ENCODE results near the gene CA7. TPM values are rescaled to one million over a fixed set of nuclear protein-coding genes. Genes with fewer than 3 reads are reported as not detected.

The CA7 gene
- total RNA-seq, 1 experiment from 2014 or later = not detected

DNA sequence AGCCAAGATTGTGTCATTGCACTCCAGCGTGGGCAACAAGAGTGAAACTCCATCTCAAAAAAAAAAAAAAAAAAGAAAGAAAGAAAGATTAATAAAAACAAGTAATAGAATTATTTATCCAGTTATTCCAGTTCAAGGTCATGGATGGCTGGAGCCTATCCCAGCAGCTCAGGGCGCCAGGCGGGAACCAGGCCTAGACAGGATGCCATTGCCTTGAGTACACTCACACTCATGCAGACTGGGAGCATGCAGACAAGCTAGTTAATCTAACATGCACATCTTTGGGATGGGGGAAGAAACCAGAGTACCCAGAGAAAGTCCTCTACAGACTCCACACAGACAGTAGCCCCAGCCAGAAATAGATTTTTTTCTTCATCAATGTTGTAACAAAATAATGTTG lies 54.0 kb downstream of the CA7 start:
- DNase-seq (ENCODE audit: low spot score) = no peak

GRCh38 chr16:66898933-66899309 lies 54.7 kb downstream of the CA7 start:
- no peak for DNase-seq (ENCODE audit: low spot score)

DNA sequence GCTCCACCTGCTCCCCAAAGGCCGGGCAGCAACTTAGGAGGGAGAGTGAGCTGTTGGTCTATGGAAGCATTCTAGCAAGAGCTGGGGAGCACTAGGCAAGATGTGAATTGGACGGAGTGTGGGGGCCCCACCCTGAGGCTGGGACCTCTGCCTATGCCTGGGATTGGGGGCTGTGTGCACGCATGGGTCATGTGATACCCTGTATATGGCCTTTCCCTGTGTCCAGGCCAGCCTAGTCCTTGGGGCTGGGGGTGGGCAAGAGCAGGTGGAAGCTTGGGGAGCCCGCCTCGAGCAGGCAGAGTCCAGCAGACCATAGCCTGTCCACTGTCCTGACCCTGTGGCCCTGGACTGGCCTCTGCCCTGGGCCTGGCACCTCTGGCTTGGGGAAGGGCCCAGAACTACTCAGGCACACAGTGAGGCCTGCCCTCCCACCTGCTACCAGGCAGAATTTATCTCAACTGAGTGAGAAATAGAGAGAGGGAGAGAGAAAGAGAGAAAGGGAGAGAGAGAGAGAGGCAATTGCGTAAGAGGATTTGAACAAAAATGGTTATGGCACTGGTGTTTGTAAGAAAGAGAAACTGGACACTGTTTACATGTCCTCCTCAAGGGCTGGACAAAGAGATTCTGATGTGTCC lies 55.2 kb downstream of the CA7 start:
- DNase-seq (ENCODE audit: low spot score) = no peak

DNA sequence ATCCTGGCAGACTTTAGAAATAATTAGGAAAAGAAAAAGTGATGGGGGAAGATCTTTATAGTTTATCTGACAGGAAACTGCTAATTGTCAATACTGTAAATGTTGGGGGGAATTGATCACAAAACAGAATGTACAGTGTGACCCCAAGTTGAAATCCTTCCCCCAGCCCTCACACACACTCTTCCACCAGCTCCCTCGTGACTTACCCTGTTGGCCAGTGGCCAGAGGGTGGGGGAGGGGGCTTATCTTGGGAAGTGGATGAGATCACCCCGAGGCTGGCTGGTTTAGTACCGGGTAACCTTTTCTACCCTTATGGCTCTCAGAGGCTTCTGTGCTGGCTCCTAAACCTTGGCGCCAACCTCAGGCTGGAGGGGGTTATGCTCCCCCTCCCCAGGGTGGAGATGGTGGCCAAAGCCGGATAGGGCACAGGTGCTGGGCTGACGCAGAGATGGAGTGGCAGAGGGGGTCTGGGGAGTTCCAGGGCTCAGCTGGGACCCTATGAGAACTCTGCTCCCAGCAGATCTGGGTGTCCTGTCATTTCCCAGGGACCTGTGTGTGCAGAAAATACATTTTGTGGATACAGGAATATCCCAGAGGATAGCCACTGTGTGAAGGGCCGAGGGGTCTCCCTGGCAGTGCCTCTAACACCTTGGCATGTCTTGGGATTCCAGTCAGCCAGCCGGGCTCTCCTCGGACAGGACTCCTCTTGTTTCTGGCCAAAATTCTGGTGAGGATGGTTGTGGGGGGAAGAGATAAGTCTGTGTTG lies 55.9 kb downstream of the CA7 start:
- peak; percentile 75 for DNase-seq (ENCODE audit: low spot score)

- DNase-seq (ENCODE audit: low spot score) = no peak
Measured at GRCh38 chr16:66900721-66901441, 56.7 kb downstream of the CA7 start.

DNA sequence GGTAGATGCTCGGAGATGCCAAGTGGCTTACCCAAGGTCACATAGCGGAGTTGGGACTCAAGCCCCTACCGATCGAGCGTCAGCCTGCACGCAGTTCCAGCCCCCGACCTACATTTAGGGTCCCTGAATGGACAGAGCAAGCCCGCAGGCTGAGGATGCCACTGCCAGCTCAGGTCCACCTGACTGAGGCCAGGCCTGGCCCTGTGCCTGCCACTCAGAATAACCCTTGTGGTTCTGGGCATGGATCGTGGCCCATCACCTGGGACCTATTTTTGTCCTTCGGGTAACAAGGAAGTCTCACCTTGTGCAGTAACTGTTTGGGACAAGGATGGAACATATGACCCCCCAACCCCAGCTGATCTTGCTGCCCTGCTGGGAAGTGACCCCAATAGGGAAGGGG lies 57.4 kb downstream of the CA7 start:
- DNase-seq (ENCODE audit: low spot score) = no peak

DNA sequence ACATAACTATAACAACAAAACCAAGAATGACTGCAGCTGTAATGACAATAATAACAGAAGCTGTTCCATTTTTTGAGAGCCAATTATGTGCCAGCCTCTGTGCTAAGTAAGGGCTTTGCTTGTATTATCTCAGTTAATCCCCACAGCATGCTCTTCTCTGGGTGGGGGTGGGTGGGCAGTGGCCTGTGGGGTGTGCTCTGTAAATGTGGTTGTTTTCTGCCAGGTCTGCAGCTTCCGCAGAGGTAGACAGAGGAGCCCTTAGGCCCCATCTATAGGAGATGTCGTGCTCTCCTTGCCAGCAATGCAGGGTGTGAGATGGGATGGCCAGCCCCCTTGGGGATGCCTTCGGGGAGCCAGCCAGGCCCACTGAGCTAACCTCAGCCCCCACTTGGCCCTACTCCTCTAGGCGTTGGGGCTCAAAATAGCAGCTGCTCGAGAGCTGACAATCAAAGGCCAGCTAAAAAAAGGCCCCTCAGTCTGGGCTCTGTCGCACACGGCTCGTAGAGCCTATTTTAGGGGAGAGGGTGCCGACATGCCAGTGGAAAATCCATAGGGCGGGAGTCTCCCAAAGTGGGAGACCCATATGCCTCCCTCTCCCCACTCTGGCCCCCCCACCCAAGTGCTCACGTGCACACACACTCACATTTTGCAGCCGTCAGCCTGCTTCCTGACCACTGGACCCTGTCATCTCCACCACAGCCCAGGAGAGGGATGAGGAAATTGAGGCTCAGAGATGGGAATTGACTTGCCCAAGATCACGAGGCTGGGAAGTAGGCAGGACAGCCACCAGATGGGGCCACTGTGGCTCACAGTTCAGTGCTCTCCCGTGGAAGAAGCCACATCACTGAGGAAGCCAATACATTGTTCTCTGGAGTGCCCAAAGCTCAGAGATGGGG lies 58.7 kb downstream of the CA7 start:
- DNase-seq (ENCODE audit: low spot score) = no peak

Other genes starting within 250 kb of the CA7 start
- 48.2 and 53.7 TPM in 2 replicates for gene CMTM3, start 239.7 kb upstream of the CA7 start, total RNA-seq (2014; rRNA removed; shearing (Covaris generic))
- 34.8 and 35.0 TPM in 2 replicates for gene CMTM4, start 147.7 kb upstream of the CA7 start, total RNA-seq (2014; rRNA removed; shearing (Covaris generic))
- 57.1 and 59.0 TPM in 2 replicates for gene DYNC1LI2, start 92.8 kb upstream of the CA7 start, total RNA-seq (2014; rRNA removed; shearing (Covaris generic))
- gene TERB1, start 42.8 kb upstream of the CA7 start, total RNA-seq (2014; rRNA removed; shearing (Covaris generic)) = 0.07 TPM in 1 of 2 replicates, not detected in the other
- gene NAE1, start 13.4 kb upstream of the CA7 start, total RNA-seq (2014; rRNA removed; shearing (Covaris generic)) = 103 and 137 TPM in 2 replicates
- 11.8 and 16.7 TPM in 2 replicates for gene PDP2, start 36.1 kb downstream of the CA7 start, total RNA-seq (2014; rRNA removed; shearing (Covaris generic))
- gene CDH16, start 74.5 kb downstream of the CA7 start, total RNA-seq (2014; rRNA removed; shearing (Covaris generic)) = not detected in 2 replicates
- gene RRAD, start 81.1 kb downstream of the CA7 start, total RNA-seq (2014; rRNA removed; shearing (Covaris generic)) = 1.0 and 2.8 TPM in 2 replicates
- 150 and 174 TPM in 2 replicates for gene CIAO2B, start 90.0 kb downstream of the CA7 start, total RNA-seq (2014; rRNA removed; shearing (Covaris generic))
- gene CES2, start 91.1 kb downstream of the CA7 start, total RNA-seq (2014; rRNA removed; shearing (Covaris generic)) = 19.7 TPM in 2 replicates
- gene CES3, start 116.9 kb downstream of the CA7 start, total RNA-seq (2014; rRNA removed; shearing (Covaris generic)) = 0.05 and 0.17 TPM in 2 replicates
- not detected in 2 replicates for gene CES4A, start 144.2 kb downstream of the CA7 start, total RNA-seq (2014; rRNA removed; shearing (Covaris generic))
- gene CBFB, start 184.7 kb downstream of the CA7 start, total RNA-seq (2014; rRNA removed; shearing (Covaris generic)) = 72.3 and 89.4 TPM in 2 replicates